Prostate gland (tissue), 2 donors: ENCODE measurements around the gene TRUB1.

ENCODE experiments used
- POLR2A ChIP-seq: fragments of 450-650 bp; IDR thresholded peaks from one replicate; pipeline ENCODE4 v1.6.1; 2016; ENCODE audit warnings: antibody characterized with exemption, mild to moderate bottlenecking
- POLR2AphosphoS5 ChIP-seq: sonication (generic); formaldehyde crosslinking; IDR thresholded peaks from one replicate; pipeline ENCODE4 v1.6.1; 2017; ENCODE audit warnings: antibody characterized with exemption
- TF ChIP-seq, protein P1 (sequence below), 4 experiments: fragments of 200-600 bp in 2 of 4; fragments of 450-650 bp in 2 of 4; sonication (generic) in 2 of 4; IDR thresholded peaks; 1 replicate in 3 of 4; 2 replicates in 1 of 4; pipeline ENCODE4 v1.5.1; 2016 to 2019; ENCODE audit warnings: antibody characterized with exemption in 4 of 4, mild to moderate bottlenecking in 2 of 4, moderate library complexity in 2 of 4

GRCh38 chr10:114902151-114902550 is 35.8 kb upstream of the TRUB1 start:
- TF ChIP-seq, protein P1, sequence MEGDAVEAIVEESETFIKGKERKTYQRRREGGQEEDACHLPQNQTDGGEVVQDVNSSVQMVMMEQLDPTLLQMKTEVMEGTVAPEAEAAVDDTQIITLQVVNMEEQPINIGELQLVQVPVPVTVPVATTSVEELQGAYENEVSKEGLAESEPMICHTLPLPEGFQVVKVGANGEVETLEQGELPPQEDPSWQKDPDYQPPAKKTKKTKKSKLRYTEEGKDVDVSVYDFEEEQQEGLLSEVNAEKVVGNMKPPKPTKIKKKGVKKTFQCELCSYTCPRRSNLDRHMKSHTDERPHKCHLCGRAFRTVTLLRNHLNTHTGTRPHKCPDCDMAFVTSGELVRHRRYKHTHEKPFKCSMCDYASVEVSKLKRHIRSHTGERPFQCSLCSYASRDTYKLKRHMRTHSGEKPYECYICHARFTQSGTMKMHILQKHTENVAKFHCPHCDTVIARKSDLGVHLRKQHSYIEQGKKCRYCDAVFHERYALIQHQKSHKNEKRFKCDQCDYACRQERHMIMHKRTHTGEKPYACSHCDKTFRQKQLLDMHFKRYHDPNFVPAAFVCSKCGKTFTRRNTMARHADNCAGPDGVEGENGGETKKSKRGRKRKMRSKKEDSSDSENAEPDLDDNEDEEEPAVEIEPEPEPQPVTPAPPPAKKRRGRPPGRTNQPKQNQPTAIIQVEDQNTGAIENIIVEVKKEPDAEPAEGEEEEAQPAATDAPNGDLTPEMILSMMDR (IDR thresholded peaks at IDR 0.05) = no peak
- no peak for TF ChIP-seq POLR2A
- no peak for TF ChIP-seq POLR2AphosphoS5
